Lung (tissue), 12 donors: ENCODE data around the gene PODXL2. TPM values are rescaled to one million over a fixed set of nuclear protein-coding genes. Genes with fewer than 3 reads are reported as not detected.

Source experiments
- ATAC-seq: fragments of 200-7000 bp; cut with Tn5 transposase; one replicate; pipeline ENCODE4 v1.9.1; 2020; ENCODE audit warnings: moderate number of reproducible peaks; ENCODE audit not compliant: insufficient read depth, low FRiP score
- DNase-seq, 3 donors: peaks; one replicate each; pipeline ENCODE4 v3.0.0-alpha.2; 2013 to 2017
- H3K27ac ChIP-seq, 2 donors: one replicate each; pipeline ENCODE4 v1.5.1; 2013; ENCODE audit warnings: mild to moderate bottlenecking in 2 of 2, moderate library complexity in 2 of 2, control low read depth in 1 of 2, inconsistent platforms in 1 of 2, low read depth in 1 of 2, low read length in 1 of 2
- H3K27me3 ChIP-seq, 3 donors: one replicate each; pipeline ENCODE4 v1.5.1; 2013; ENCODE audit warnings: low read length in 2 of 3; ENCODE audit not compliant: control insufficient read depth in 3 of 3, insufficient read depth in 3 of 3
- H3K36me3 ChIP-seq, 4 donors: one replicate each; pipeline ENCODE4 v1.5.1; 2013; ENCODE audit warnings: low read length in 4 of 4, mild to moderate bottlenecking in 1 of 4, moderate library complexity in 1 of 4; ENCODE audit not compliant: control insufficient read depth in 4 of 4, insufficient read depth in 4 of 4
- H3K4me1 ChIP-seq, 5 donors: one replicate each; pipeline ENCODE4 v1.5.1; 2013; ENCODE audit warnings: low read length in 5 of 5, mild to moderate bottlenecking in 2 of 5, moderate library complexity in 1 of 5; ENCODE audit not compliant: control insufficient read depth in 5 of 5, insufficient read depth in 5 of 5
- H3K4me3 ChIP-seq: one replicate; pipeline ENCODE4 v1.5.1; 2013; ENCODE audit warnings: mild to moderate bottlenecking, control low read depth, moderate library complexity
- H3K9ac ChIP-seq, 2 donors: one replicate each; pipeline ENCODE4 v1.5.1; 2013; ENCODE audit warnings: low read length in 2 of 2, control low read depth in 1 of 2; ENCODE audit not compliant: insufficient read depth in 1 of 2
- H3K9me3 ChIP-seq, 4 donors: one replicate each; pipeline ENCODE4 v1.5.1; 2013; ENCODE audit warnings: low read length in 3 of 4, mild to moderate bottlenecking in 1 of 4, moderate library complexity in 1 of 4; ENCODE audit not compliant: control insufficient read depth in 4 of 4, insufficient read depth in 3 of 4
- CTCF ChIP-seq: IDR thresholded peaks from 2 replicates; pipeline ENCODE4 v1.5.1; 2012; ENCODE audit warnings: mild to moderate bottlenecking; ENCODE audit errors: control extremely low read depth, extremely low read depth
- WGBS, 2 donors: extraction: QIAGEN DNeasy Blood & Tissue Kit; methylation state at CpG; one replicate each; pipeline ENCODE4 v1.1.7; 2013; 5-methylcytosine and 5-hydroxymethylcytosine counted together
- polyA plus RNA-seq, 2 donors: library from polyadenylated mRNA; stranded (reverse); fragments of 200-250 nt; gene quantifications; one replicate each; pipeline ENCODE4 v1.2.1, GENCODE V29; 2013
- total RNA-seq, 2 donors: library from RNA; depleted of rRNA in 1 of 2; stranded (reverse); fragments of >200 nt in 1 of 2; gene quantifications; one replicate each; pipeline ENCODE4 v1.2.1, GENCODE V29; 2014 to 2021
- donor health status: control.
- donor health status: control.
- donor health status: Bipolar disorder and iron deficiency.
- donor health status: healthy.
- donor health status: DM: yes; HTN: yes; CAD: no.

The PODXL2 gene
- total and polyA plus RNA-seq, 4 donors: 3.1 to 7.3 (median 4.6) TPM

- DNase-seq (no peak), ATAC-seq (no peak)
- Histone ChIP-seq H3K9me3 (no peaks in the 10 kb centered on the region), H3K36me3 (peaks cover 0 to 11% (median 0%) of the 10 kb centered on the region in 4 donors), H3K27ac (peak overlapping the region in 1 of 2 donors; percentile 30), H3K27me3 (no peaks in the 10 kb centered on the region), H3K4me1 (peaks cover 0 to 31% (median 11%) of the 10 kb centered on the region in 5 donors), H3K4me3 (no peak overlapping the region), H3K9ac (no peak overlapping the region)
- TF ChIP-seq CTCF: no peak
- WGBS, 2 donors: 66 to 94% methylated on average over 2 of the region's 2 CpGs
Observed at GRCh38 chr3:127708837-127709236, 79.9 kb downstream of the PODXL2 start.

- ATAC-seq (no peak), DNase-seq (no peak)
- no peak for TF ChIP-seq CTCF
- Histone ChIP-seq H3K4me3 (no peak overlapping the region), H3K27me3 (no peaks in the 10 kb centered on the region), H3K36me3 (peaks cover 0 to 11% (median 0%) of the 10 kb centered on the region in 4 donors), H3K9ac (no peak overlapping the region), H3K27ac (no peak overlapping the region), H3K9me3 (no peaks in the 10 kb centered on the region), H3K4me1 (peaks cover 0 to 37% (median 11%) of the 10 kb centered on the region in 5 donors)
- 75 to 90% methylated on average over 3 of the region's 3 CpGs for WGBS, 2 donors
Observed at GRCh38 chr3:127709320-127710060, 80.5 kb downstream of the PODXL2 start.

GRCh38 chr3:127710155-127710941, 81.4 kb downstream of the PODXL2 start:
- Histone ChIP-seq H3K4me3 (no peak overlapping the region), H3K27me3 (no peaks in the 10 kb centered on the region), H3K27ac (no peak overlapping the region), H3K4me1 (peaks cover under 1 to 45% (median 14%) of the 10 kb centered on the region in 5 donors), H3K9me3 (no peaks in the 10 kb centered on the region), H3K9ac (no peak overlapping the region), H3K36me3 (peaks cover 0 to 11% (median 0%) of the 10 kb centered on the region in 4 donors)
- no peak for TF ChIP-seq CTCF
- no peak for DNase-seq
- WGBS, 2 donors: 88 to 92% methylated on average over 18 of the region's 18 CpGs
- ATAC-seq: no peak
